CD4-positive, alpha-beta T cell treated with Interleukin-10 for 1 hour (primary cell): ENCODE results near the gene SLC30A7.

ENCODE experiments used
- DNase-seq: peaks from one replicate; pipeline ENCODE4 v3.0.0-alpha.2; 2020

Gene SLC30A7

DNA sequence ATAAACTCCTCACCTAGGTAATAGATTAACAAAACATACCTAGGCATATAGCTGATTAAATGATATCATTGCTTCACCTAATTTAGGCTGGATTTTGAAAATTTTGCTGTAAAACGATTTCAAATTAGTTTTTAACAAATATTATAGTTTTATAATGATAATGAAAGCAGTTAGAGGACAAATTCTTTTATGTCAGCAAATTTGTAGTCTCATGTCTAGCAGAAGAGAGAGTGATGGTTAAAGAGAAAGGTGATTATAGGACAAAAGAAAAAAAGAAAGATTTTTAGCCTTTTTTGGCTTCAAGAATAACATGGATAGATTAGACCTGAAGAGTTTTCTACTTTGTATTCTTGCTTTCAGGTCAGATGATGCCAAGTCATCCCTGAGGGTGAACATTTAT is 133.3 kb downstream of the SLC30A7 start:
- DNase-seq, result no peak

DNA sequence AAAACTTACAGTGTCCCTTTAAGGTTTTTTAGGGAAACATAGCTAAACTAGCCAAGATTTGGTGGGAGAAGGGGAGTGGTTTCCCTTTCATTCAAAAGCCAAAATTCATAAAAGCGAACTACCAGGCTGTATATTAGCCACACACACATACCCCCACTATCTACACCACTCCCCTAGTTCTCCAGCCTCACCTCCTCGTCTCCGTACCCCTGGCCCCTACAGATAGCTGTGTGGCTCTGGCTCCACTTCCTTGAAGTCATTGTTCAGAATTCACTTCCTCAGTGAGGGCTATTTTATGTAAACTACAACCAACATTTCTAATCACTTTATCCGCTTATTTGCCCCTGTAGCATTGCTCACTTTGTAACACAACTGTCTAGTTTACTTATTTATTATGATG is 135.0 kb downstream of the SLC30A7 start:
- DNase-seq, result no peak
